ENCODE results near the gene FOSL2.

Gene FOSL2

DNA sequence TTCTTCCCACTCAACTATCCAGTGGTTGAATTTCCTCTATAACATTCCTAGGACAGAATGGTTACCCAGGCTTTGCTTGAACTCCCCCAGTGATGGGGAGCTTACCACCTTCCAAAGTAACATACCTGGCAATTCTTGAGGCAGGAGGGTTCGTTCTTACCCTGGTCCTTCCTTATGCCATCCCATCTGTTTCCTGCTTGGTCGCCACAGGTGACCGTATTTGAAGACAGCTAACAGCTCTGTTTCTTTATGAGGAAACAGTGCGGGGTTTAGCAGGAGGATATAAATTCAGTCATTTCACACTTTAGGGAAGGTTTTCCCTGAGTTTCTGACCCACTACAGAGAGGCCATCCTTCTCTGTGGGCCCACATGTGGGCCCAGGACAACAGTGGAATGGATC lies 42.6 kb downstream of the FOSL2 start:
- DNase-seq = no peak

DNA sequence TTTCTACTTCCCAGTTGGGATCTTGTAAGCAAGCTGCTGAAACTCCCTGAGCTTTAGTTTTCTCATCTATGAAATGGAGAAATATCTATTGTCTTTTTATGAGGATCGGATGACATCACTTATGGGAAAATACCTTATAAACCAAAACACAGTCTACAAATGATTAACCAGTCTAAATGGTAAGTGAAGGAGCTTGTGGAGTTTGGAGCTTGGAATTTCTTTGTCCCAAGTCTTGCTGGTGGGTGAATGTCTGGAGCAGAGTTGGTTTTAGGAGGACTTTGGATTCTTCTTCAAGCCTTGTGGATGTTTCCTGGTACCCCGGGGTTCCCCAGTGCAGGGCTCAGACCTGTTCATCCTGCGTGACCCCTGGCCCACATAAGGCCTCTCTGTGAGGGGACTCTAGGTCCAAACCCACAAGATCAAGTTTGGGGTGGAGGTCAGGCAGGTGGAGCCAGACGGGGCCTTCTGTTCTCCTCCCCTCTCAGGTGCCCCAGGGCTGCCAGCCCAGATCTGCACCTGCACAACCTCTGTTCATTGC lies 43.2 kb downstream of the FOSL2 start:
- no peak for DNase-seq

DNA sequence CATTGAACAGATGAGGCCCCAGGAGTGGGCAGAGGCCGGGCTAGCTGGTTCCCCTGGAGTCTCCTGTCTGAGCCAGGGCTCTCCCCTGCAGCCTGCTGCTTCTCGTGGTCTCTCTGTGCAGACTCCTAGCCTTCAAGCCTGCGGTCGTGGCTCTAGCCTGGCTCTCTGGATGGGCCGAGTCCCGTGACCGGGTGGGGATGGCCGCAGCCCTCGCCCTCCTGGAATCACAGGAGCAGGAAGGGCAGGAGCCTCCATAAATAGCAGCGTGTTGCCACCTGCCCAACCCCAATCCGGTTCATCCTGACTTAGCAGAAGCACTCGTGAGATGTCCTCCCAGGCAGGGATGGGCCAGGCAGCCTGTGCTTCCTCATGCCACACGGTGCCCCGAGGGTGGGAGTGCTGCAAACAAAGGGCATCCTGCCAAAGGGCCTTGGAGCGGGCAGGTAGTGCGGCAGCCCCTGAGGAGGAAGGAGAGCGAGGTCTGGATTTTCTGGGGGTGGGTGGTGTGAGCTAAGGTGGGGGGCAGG lies 43.9 kb downstream of the FOSL2 start:
- DNase-seq = no peak

DNA sequence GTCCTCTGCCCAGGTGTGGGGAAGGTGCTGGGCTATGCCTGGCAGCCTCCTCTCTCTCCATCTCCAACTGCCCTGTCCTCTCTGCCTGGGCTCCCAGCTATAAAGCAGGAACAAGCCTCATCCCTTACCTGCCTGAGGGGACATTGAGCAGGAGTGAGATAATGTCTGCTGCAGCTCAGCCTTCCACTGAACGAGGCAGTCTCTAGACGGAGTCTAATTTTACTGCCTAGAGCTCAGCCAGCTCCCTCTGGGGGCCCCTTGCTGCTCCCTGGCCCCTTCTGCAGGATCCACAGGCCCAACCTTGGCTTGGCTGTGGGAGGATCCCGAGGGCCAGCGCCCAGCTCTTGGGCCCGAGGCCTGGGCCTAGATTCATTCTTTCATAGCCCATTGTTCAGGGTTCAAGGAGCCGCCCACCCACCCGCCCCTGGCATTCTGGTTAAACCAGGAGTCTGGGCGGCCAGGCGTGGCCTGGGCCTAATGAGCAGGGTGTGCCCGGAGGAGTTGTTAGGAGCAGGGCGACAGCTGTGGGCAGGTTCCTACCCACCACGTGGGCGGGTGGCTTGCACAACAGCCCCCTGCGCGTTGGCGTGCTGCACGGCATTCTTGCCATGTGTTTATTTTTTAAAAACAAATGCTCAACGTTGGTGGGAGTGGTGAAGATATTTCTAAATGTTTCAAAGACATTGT lies 44.6 kb downstream of the FOSL2 start:
- no peak for DNase-seq

DNA sequence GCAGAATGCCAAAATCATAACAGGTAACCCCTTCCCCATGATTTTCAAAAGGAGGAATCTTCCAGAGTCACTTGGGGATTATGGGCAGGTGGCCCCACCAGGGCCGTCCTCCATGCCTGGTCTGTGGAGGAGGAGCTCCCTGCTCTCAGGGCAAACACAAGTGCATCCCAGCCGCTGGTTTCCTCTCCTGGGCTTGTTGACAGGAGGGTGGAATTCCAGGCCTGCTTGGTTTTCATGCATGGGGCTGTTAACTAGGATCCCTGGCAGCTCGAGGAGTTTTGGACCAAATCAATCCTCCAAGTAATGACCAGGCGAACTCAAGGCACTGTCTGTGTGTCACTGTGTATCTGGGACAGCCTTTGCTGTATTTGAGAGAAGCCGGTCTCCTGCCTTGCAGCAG lies 45.3 kb downstream of the FOSL2 start:
- DNase-seq = no peak

DNA sequence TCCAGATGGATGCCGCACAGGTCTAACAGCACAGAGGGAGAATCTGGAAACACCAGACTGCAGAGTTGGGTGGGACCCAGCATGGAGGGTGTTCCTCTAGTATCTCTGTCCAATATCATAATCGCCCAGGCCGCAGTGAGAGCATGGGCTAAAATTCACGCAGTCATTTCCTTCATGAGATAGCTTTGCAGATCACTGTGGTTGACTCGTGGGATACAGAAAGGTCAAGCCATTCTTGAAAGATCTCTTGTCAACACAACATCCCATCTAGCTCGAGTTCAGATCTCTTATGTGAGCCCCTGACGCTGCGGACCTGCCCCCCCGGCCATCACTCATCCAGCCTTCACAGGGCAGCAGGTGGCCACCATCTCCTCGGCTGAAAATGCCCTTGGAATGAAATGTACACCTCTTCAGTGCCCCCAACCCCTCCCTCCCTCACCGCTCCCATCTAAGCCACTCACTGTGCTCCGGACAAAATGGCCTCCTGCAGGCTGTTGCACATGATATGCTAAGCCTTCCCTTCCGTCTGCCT lies 45.9 kb downstream of the FOSL2 start:
- DNase-seq = no peak

DNA sequence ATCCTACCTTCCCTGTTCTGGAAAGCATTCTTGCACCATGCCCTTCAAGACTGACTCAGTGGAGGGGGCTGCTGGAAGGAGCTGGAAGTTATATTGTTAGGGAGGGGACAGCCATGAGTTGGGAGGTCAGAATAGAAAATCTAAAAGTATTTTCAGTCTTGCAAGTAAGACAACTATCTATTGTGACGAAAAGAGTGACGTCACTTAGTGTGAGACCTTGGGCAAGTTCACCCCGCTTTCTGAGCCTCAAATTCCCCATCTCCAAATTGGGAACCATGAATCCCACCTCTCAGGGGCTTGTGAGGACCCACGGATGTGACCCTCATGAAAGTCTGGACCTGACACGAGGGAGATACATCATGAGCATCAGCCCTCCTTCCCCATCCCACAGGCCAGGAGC lies 46.5 kb downstream of the FOSL2 start:
- no peak for DNase-seq

DNA sequence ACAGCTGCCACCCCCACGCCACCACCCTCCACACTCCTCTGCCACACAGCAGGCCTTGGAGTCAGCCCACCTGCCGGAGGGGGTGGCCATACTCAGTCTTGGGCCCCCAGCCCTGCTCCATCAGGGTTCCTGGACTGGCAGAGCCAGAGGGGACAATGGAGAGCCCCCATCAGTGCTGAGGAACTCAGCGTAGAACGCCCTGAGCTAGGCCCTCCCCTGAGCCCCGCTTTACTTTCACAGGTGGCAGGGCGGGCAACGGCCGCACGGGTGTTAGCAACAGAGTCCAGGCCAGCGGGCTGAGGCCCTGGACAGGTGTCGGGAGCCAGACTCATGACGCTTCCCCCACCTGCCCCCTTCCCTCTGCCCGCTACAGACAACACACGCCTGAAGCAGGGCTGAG lies 47.1 kb downstream of the FOSL2 start:
- DNase-seq = no peak

DNA sequence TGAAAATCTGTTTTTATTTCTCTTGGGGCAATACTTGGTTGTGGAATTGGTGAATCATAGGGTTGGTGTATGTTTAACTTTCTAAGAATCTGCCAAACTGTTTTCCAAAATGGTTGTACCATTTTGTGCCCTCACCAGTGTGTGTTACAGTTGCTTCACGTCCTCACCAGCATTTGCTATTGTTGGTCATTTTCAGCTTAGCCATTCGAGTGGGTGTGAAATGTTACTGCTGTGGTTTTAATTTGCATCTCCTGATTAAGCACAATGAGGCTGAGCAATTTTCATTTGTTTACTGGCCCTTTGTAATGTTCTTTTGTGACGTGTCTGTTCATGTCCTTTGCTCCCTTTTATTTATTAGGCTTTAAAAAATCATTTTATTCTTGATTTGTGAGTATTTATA lies 49.7 kb downstream of the FOSL2 start:
- DNase-seq = no peak

DNA sequence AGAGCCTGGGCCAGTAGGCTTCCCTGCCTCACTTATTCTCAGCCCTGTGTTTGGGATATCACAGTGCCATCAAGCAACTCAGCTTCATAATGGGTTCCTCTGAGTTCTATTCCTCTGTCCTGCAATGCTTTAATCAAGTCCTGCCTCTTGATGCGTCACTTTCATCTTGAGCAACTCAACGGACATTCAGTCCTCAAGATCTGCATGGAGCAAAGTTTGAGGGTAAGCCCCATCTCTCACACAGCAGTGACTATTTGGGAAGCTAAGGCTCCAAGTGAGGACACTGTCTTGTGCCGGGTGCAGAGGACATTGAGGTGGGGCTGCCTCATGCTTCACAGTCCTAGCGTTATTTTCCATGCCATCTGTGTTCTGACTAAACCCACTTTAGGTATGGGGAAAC lies 52.3 kb downstream of the FOSL2 start:
- no peak for DNase-seq

DNA sequence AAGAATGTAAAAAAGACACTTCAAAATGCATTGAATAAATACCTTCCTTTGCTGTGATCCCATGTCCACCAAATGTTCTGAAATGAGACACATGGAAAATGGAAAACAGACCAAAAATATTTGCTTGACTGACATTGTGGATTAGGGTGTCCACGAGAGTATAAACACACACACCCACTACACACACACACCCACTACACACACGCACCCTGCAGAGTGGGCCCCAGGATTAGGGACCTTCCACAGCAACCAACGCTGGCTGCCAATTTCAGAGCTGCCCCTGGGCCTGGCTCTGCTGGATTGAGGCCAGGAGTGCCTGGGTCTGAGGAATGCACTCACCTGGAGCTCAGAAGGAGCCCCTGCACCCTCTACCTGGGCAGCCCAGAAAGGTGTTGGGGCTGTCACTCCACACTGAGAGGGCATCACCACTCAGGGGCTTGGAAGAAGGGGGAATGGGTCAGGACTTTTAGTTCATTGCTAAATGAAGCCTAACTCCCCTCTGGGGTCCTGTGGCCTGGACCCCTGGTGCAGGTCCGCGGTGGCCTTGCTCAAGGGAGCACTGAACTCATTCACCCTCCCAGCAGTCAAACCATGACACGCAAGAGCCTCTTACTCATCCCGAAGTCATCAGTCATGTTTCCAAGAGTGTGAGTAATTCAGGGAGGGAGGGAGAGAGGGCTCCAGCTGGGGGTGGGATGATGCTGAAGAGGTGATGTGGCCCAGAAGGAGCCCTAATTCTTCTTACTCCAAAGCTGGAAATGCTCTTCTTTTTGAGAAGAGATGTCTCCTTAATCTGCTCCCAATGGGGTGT lies 53.0 kb downstream of the FOSL2 start:
- no peak for DNase-seq

DNA sequence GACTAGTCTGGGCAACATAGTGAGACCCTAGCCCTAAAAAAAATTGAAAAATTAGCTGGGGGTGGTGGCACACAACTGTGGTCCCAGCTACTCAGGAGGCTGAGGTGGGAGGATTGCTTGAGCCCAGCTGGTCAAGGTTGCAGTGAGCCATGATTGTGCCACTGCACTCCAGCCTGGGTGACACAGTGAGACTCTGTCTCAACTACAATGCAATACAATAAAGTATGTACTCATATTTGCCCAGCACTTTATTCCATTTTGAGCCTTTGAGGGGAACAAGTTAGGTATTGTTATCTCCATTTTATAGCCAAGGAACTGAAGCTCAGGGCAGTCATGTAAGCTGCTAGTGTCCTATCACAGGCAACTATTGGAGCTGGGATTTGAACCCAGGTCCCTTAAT lies 53.9 kb downstream of the FOSL2 start:
- DNase-seq = no peak

DNA sequence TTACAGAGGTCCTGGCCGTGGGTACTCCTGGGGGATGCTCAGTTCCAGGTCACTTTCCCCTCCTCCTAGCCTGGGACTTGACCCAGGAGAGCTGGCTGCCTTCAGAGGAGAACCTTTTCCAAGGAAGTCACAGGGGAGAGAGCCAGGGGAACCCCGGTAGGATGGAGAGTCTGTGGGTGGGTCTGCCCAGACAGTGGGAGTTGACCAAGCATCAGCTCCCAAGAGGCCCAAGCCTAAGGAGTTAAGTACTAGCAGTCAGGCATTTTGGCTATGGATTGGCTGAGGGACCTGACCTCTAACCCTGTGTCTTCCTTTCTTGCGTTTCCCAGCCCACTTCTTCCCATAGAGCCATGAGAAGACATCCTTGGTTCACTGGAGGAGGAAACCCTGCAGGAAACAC lies 54.4 kb downstream of the FOSL2 start:
- no peak for DNase-seq

DNA sequence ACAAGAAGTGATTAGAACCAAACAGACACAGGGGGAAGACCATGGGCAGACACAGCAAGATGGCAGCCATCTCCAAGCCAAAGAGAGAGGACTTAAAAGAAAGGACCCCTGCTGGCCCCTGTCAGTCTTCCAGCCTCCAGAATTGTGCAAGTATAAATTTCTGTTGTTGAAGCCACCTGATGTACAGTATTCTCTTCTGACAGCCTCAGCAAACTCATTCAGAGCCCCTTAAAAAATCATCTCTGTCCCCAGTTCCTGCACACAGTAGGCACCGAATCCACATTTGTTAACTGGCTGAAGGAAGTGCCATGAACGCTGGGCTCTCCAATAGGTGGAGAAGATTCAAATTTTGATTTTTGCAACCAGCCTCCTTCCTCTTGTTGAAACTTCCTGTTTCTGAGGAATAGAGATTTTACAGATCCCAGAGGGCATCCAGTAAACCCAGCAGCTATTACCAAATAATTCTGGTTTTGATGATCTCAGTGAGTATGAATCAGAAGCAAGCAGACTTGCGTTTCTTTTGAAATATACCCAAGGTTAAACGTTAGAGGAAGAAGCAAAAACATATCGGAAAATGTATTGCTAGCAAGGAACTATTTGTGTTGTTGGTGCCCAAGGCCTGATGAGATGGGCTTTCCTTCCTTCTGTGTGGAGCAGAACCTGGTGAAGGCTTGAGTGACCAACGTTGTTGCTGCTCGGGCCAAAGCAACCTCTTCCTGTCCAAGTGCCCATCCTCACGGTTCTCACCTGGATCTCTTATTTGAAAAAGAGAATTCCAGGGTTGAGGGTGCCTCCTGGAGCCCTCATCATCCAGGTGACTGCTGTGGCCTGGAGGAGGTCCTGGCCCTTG lies 55.5 kb downstream of the FOSL2 start:
- no peak for DNase-seq

DNA sequence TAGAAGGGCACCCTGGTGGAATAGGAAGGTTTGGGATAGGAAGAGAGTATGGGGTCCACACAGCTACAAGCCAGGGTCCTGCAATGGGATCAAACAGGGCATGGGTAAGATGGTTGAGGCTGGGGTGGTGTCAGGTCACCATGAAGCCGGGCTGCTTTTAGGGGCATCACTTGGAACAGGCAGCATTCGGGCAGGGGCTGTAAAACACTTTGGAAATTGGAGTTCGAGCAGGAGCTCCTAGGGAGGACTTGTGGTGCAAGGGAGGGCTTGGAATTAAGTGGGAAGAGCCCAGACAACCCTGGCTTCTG lies 56.1 kb downstream of the FOSL2 start:
- DNase-seq = no peak

DNA sequence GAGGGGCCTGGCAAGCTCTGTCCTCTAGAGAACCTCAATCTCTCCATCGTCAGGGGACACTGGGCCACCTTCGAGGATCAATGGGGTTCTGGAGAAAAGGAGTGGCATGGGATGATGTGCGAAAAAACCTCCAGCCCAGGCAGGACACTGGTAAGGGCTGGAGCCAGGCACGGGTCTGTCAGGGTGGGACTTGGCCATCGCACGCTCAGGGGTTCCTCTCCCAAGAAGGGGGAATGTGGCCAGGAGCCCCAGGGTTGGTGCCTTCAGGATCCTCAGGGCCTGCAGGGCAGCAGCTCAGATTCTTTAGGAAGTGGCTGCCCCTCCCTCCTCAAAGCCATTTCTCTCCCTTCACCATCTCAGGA lies 56.4 kb downstream of the FOSL2 start:
- no peak for DNase-seq

DNA sequence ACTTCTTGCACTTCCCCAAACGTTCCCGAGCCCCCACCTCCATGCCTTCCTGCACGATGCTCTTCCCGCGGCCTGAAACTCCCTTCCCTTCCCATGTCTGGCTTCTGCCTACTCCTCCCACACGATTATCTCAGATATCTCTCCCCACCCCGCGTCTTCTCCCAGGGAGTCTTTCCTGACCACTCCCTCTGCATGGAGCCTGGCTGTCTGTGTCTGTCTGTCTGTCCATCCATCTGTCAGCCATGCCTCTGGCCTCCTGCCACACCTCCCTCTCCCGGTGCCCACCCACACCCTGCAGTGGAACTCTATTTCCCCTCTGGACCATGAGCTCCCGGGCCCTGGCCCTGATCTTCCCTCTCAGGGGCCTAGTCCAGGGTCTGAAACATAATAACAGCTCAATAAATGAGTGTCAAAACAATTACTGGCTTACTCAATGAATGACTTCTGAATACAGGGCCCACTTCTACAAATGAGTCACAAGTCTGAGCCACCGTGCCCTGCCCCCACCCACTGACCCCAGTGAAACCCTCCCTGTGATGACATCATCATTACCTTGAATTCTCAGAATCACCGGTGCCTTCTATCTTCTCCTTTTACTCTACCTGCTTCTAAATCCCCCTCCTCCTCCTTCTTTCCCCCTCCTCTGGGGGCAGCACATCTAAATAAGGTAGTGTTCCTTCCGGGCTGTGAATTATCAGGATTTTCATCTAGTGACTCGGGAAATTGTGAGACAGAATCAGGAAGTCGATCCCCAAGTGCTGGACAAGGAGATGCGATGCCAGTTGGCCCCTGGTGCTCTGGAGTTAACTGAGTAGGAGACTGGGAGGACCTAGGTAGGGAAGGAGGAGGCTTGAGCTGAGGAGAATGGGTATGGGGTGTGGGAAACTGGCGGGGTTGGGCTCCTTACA lies 57.1 kb downstream of the FOSL2 start:
- no peak for DNase-seq

DNA sequence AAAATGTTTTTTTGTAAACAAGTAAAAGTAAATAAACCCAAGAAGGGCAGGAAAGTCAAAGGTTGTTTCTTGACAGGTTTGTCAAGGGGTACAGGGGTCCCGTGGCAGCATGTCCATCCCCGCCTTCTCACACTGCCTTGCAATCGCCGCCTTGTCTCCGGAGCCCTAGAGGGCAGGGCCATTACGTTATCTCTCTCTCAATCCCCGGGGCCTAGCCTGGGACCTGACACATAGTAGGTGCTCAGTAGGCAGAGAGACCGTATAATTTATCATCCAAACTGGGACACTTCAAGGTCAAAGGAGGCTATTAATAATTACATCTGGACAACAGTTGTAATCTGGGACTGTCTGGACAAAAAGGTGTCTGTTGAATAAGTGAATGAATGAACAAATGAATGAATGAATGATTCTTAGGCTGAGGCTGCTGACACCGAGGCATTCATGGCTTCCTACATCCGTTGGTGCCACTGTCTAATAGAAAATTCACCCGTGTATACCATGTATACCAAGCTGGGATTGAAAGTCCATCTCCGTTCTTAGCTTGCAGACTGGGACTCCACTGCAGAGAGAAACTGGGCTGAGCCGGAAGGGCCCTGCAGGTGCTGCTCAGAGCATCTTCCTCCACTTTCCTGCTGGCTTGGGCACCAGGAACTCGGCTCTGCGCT lies 58.4 kb downstream of the FOSL2 start:
- DNase-seq = no peak

DNA sequence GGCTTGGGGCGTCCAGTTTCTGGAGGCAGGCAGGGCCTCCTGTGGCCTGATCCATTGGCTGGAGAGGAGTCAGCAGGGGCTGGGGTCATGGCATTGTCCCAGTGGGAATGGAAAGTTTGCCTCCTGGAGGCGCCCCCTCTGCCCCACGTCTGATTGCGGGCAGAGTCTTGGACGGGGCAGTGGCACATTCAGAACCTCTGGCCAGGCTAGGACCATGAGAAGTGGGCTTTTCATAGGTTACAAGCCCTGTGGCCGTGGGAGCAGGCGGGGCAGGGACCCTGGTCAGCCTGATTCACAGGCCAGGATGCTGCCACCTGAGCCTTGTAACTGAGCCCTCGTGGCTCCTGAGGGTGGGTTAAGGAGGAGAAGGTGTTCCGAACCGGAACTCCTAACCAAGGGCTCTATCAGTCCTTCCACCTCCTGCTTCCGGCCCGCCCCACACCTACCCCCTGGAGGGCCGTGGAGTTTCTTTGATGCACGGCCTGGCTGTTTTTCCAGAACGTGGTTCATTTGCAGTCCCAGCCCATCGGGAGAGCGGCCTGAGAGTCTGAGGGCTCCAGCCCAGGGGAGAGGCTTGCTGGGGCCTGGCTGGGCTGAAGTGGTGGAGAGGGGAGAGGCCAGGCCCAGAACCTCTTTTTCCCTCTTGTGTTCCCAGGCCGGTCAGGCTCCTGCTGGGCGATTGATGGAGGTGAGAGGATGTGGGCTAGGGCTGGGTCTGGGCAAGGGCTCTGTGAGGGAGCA lies 59.3 kb downstream of the FOSL2 start:
- no peak for DNase-seq

DNA sequence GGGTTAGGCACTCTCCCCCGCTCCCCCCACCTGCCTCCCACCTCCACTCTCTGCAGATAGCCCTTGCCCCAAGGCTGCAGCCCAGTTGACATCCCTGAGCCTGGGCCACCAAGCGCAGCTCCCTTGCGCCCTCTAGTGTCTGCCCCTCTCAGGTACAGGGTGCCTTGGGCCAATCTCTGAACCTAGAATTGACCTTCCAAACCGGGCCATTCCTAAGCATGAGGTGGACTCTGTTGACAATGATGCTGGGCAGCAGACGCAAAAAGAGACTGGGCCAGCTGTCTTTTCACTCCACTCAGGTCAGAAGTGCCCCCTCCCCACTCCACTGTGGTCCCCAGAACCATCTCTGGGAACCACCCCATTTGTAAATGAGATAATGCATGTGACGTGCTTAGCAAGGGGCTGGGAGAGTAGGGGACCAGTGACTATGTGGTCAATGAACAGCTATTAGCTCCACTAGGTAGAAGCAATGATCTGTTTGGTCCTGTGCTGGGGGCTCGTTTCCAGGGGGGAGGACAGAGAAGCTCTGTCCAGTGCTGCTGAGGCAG lies 60.0 kb downstream of the FOSL2 start:
- DNase-seq = peak; percentile 61

DNA sequence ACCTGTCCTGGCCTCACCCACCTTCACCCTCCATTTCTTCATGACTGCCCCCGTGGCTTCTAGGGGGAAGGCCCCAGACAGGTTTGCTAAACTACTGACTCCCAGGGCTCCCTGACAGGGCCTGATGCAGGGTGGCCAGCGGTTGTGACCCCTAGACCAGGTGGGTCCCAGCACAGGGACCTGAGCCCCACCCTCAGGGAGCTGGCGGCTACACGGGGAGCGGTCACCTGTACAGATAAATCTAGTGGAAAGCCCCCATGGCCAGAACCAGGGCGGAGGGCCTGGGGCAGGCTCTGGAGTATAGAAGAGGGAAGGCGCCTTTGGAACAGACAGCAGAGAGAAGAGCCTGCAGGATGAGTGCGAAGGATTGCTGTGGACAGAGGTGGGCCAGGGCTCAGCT lies 60.7 kb downstream of the FOSL2 start:
- no peak for DNase-seq
